Spleen (tissue), 11 donors: ENCODE results near the gene L1CAM. TPM values are rescaled to one million over a fixed set of nuclear protein-coding genes. Genes with fewer than 3 reads are reported as not detected.

Experiments used
- DNase-seq: peaks from one replicate; pipeline ENCODE4 v3.0.0-alpha.2; 2020
- H3K27ac ChIP-seq, 8 donors: fragments of 200-600 bp; sonication (generic) in 7 of 8; 1 replicate in 4 of 8; 2 replicates in 4 of 8; pipeline versions ENCODE4 v1.5.0 to v1.8.0; 2016 to 2021; ENCODE audit warnings: inconsistent platforms in 4 of 8, mild to moderate bottlenecking in 4 of 8, moderate library complexity in 1 of 8
- H3K27me3 ChIP-seq, 7 donors: fragments of 200-600 bp; sonication (generic) in 6 of 7; replicated peaks in 1 of 7; 1 replicate in 4 of 7; 2 replicates in 3 of 7; pipeline versions ENCODE4 v1.5.0 to v1.8.0; 2016 to 2021; ENCODE audit warnings: inconsistent platforms in 3 of 7, mild to moderate bottlenecking in 1 of 7
- H3K36me3 ChIP-seq, 6 donors: fragments of 200-600 bp; sonication (generic) in 5 of 6; 1 replicate in 4 of 6; 2 replicates in 2 of 6; pipeline versions ENCODE4 v1.5.0 to v1.8.0; 2016 to 2021; ENCODE audit warnings: inconsistent platforms in 2 of 6
- H3K4me1 ChIP-seq, 6 donors: fragments of 200-600 bp; sonication (generic) in 5 of 6; 1 replicate in 3 of 6; 2 replicates in 3 of 6; pipeline versions ENCODE4 v1.5.0 to v1.8.0; 2016 to 2021; ENCODE audit warnings: inconsistent platforms in 3 of 6
- H3K4me3 ChIP-seq, 8 donors: fragments of 200-600 bp; sonication (generic) in 7 of 8; 1 replicate in 4 of 8; 2 replicates in 4 of 8; pipeline versions ENCODE4 v1.5.0 to v1.8.0; 2016 to 2021; ENCODE audit warnings: inconsistent platforms in 4 of 8, mild to moderate bottlenecking in 4 of 8, moderate library complexity in 2 of 8
- H3K9me3 ChIP-seq, 8 donors: fragments of 200-600 bp; sonication (generic) in 7 of 8; 1 replicate in 4 of 8; 2 replicates in 4 of 8; pipeline versions ENCODE4 v1.5.0 to v1.8.0; 2016 to 2021; ENCODE audit warnings: inconsistent platforms in 4 of 8
- POLR2A ChIP-seq, 3 donors: fragments of 450-650 bp; IDR thresholded peaks; one replicate each; pipeline ENCODE4 v1.5.1; 2017; ENCODE audit warnings: antibody characterized with exemption in 3 of 3, mild to moderate bottlenecking in 1 of 3
- POLR2AphosphoS5 ChIP-seq, 3 donors: sonication (generic); formaldehyde crosslinking; IDR thresholded peaks; one replicate each; pipeline ENCODE4 v1.5.1; 2017; ENCODE audit warnings: antibody characterized with exemption in 3 of 3
- WGBS, 5 donors: extraction: QIAGEN DNeasy Blood & Tissue Kit in 3 of 5; methylation state at CpG; one replicate each; pipeline versions ENCODE4 v1.1.5 to v1.1.7; 2013 to 2018; 5-methylcytosine and 5-hydroxymethylcytosine counted together
- intact Hi-C: fragments of 100-400 bp; cut with DNase I; formaldehyde crosslinking; loops from one replicate; pipeline ENCODE4 v1.15.0; 2023; ENCODE audit warnings: low total_unique reads
- polyA plus RNA-seq, 3 donors: library from polyadenylated mRNA; stranded (reverse); fragments of 200-250 nt; gene quantifications; one replicate each; pipeline ENCODE4 v1.2.1, GENCODE V29; 2013
- total RNA-seq, 7 donors: library from RNA; depleted of rRNA in 3 of 7; stranded (reverse); fragments of >200 nt in 3 of 7; fragmentation: NEBNext Ultra II Directional in 4 of 7; extraction: Animal tissue kit (Norgen Biotek cat#: 25700) in 4 of 7; gene quantifications; one replicate each; pipeline versions ENCODE4 v1.1.0 to v1.2.1, GENCODE V29; 2016 to 2021
- TF ChIP-seq, protein P1 (sequence below), 11 experiments: fragments of 200-600 bp in 7 of 11; fragments of 450-650 bp in 4 of 11; sonication (generic) in 4 of 11; IDR thresholded peaks in 8 of 11; conservative IDR thresholded peaks in 3 of 11; 1 replicate in 7 of 11; 2 replicates in 4 of 11; pipeline versions ENCODE4 v1.4.0 to v1.8.0; 2016 to 2021; ENCODE audit warnings: antibody characterized with exemption in 11 of 11, inconsistent platforms in 4 of 11, mild to moderate bottlenecking in 1 of 11
- donor health status: healthy with polysubstance abuse.
- donor health status: DM: no; HTN: no; CAD: no; lungs with moderate emphysema.
- donor health status: DM: no; HTN: no; CAD: no.
- donor health status: Bipolar disorder and iron deficiency.
- donor health status: healthy.
- donor health status: DM: no; HTN: no; CAD: no.
- donor health status: DM: yes; HTN: yes; CAD: no.

Gene L1CAM
- total and polyA plus RNA-seq, 10 donors = 1.2 to 5.1 (median 2.7) TPM

DNA sequence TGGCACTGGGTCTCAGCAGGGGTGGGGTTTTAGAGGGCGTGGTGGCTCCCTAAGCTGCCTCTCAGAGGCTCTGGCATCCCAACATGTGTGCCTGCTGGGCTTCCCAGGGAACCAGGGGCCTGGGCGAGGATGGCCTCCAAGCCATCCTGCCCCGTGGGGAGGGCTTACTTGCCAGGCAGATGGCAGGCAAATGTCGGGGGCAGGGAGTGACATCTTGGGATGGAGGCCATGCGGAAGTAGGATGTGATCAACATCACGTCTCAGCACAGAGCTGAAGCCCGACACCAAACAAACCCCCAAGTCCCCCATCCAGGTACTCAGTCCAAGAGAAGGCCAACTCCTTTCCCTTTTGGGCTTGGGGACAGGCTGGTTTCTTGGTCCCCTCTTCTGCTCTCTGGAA lies 4.7 kb downstream of the L1CAM start:
- 37 to 100% (median 80%) methylated on average over 1 to 7 of the region's 7 CpGs for WGBS, 5 donors
- H3K36me3 ChIP-seq = no peaks in the 10 kb centered on the region
- intact Hi-C loops = no loop called here
- H3K27me3 ChIP-seq = peaks cover 4 to 98% (median 67%) of the 10 kb centered on the region in 7 donors
- H3K27ac ChIP-seq = no peak overlapping the region
- TF ChIP-seq, protein P1, sequence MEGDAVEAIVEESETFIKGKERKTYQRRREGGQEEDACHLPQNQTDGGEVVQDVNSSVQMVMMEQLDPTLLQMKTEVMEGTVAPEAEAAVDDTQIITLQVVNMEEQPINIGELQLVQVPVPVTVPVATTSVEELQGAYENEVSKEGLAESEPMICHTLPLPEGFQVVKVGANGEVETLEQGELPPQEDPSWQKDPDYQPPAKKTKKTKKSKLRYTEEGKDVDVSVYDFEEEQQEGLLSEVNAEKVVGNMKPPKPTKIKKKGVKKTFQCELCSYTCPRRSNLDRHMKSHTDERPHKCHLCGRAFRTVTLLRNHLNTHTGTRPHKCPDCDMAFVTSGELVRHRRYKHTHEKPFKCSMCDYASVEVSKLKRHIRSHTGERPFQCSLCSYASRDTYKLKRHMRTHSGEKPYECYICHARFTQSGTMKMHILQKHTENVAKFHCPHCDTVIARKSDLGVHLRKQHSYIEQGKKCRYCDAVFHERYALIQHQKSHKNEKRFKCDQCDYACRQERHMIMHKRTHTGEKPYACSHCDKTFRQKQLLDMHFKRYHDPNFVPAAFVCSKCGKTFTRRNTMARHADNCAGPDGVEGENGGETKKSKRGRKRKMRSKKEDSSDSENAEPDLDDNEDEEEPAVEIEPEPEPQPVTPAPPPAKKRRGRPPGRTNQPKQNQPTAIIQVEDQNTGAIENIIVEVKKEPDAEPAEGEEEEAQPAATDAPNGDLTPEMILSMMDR (IDR thresholded peaks at IDR 0.05 in 8 of 11, conservative IDR thresholded peaks at IDR 0.05 in 3 of 11) = no peak
- no peak for TF ChIP-seq POLR2AphosphoS5 (IDR thresholded peaks at IDR 0.05)
- no peak for TF ChIP-seq POLR2A (IDR thresholded peaks at IDR 0.05)
- H3K9me3 ChIP-seq = no peaks in the 10 kb centered on the region
- H3K4me1 ChIP-seq = peaks cover 0 to 11% (median 7%) of the 10 kb centered on the region in 6 donors
- no peak overlapping the region for H3K4me3 ChIP-seq
- no peak for DNase-seq

DNA sequence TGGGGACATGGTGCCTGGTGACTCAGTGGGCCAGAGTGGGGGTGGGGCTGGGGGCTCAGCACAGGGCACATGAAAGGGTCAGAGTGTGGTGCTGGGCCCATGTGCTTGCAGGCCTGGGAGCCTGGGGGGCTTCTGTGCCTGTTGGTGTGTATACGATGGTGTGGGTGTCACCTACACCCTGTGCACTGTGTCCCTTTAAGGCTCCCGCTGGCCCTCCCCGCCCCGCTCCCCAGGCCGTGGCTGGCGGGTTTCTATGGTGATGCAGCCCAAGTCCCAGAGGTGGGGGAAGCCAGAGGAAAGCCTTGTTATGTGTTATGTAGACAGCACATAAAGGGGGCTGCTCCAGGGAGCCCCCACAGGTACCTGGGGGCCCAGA lies 5.5 kb downstream of the L1CAM start:
- peaks cover 0 to 7% (median 4%) of the 10 kb centered on the region in 6 donors for H3K4me1 ChIP-seq
- DNase-seq = peak; percentile 44
- no peaks in the 10 kb centered on the region for H3K9me3 ChIP-seq
- 38 to 42% (median 40%) methylated on average over 6 of the region's 6 CpGs; no CpG with 5 or more reads in 2 of the 5 donors for WGBS, 5 donors
- intact Hi-C loops = no loop called here
- H3K27ac ChIP-seq = no peak overlapping the region
- H3K4me3 ChIP-seq = no peak overlapping the region
- H3K36me3 ChIP-seq = no peaks in the 10 kb centered on the region
- H3K27me3 ChIP-seq = peaks cover 4 to 98% (median 68%) of the 10 kb centered on the region in 7 donors
- TF ChIP-seq, protein P1 (IDR thresholded peaks at IDR 0.05 in 8 of 11, conservative IDR thresholded peaks at IDR 0.05 in 3 of 11) = no peak
- no peak for TF ChIP-seq POLR2AphosphoS5 (IDR thresholded peaks at IDR 0.05)
- no peak for TF ChIP-seq POLR2A (IDR thresholded peaks at IDR 0.05)

DNA sequence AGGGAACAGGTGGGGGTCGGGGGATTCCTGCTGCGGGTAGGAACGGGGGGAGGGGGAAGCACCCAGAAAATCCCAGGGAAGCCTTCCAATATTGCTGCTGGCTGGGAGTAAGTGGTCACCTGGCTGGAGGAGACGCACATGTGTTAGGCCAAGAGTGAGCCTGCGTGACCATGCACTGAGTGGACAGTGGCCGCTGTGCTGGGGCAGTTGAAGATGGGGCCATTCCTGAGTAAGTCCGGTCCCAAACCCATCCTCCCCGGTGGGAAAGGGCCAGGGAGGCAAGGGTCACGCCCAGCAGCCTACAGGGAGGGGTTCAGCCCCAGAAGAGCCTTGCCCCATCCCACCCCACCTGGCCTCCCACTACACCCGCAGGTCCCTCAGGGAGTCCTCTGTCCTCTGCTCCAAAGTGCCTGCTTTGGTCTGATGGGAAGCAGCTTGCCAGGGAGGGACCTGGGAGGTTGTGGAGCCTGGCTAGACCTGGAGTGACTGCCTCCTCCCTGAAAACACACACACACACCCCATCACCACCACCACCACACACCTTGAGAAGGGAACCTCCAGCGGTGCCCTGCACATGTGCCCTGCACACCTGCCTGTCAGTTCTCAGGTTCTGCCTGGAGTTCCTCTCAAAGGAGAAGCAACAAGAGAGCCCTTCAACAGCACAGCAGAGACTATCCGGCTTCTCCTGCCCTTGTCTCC lies 6.1 kb downstream of the L1CAM start:
- no peak for TF ChIP-seq POLR2AphosphoS5 (IDR thresholded peaks at IDR 0.05)
- Histone ChIP-seq H3K36me3 (no peaks in the 10 kb centered on the region), H3K9me3 (no peaks in the 10 kb centered on the region), H3K4me3 (no peak overlapping the region), H3K4me1 (peaks cover 0 to 1% (median 0%) of the 10 kb centered on the region in 6 donors), H3K27me3 (peaks cover 4 to 97% (median 62%) of the 10 kb centered on the region in 7 donors), H3K27ac (no peak overlapping the region)
- DNase-seq = peak; percentile 55
- WGBS, 5 donors = 63 to 100% (median 74%) methylated on average over 1 to 12 of the region's 12 CpGs
- intact Hi-C loops = no loop called here

GRCh38 chrX:153878969-153879653 lies 6.9 kb downstream of the L1CAM start:
- Histone ChIP-seq H3K36me3 (no peaks in the 10 kb centered on the region), H3K9me3 (no peaks in the 10 kb centered on the region), H3K4me3 (no peak overlapping the region), H3K4me1 (no peaks in the 10 kb centered on the region), H3K27ac (no peak overlapping the region), H3K27me3 (peaks cover 0 to 89% (median 54%) of the 10 kb centered on the region in 7 donors)
- TF ChIP-seq POLR2A (IDR thresholded peaks at IDR 0.05) (no peak), POLR2AphosphoS5 (IDR thresholded peaks at IDR 0.05) (no peak)
- TF ChIP-seq, protein P1 (IDR thresholded peaks at IDR 0.05 in 8 of 11, conservative IDR thresholded peaks at IDR 0.05 in 3 of 11) = no peak
- peak; percentile 62 for DNase-seq
- WGBS, 5 donors = 6 to 19% (median 12%) methylated on average over 21 to 28 of the region's 28 CpGs
- intact Hi-C loops = no loop called here
